ENCODE results near the gene LRP2BP.

DNA sequence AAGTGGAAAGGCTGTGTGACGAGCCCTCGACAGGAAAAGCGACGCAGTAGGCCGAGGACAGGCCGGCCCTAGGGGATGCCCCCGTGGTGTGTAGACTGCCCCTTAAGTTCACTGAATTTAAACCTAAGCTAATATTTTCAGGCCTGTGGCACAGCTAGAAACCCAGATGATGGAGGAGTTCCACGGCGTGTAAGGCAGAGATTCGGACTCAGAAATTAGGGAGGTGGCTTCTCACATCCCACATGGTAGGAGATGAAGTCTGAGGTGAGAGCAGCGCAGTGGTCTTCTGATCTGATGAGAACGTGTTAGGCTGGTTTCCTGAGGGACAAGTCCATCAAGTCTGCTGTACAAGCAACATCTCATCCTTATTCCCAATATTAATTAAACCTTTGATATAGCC is 7.8 kb downstream of the LRP2BP start:
- TF ChIP-seq TAF1 (IDR thresholded peaks at IDR 0.05; ENCODE audit: borderline replicate concordance, insufficient read depth, low read length) = no peak
- no peak for TF ChIP-seq POLR2AphosphoS5 (IDR thresholded peaks at IDR 0.05; ENCODE audit: low read depth, low read length)
